ENCODE measurements around the gene MAOA.

DNA sequence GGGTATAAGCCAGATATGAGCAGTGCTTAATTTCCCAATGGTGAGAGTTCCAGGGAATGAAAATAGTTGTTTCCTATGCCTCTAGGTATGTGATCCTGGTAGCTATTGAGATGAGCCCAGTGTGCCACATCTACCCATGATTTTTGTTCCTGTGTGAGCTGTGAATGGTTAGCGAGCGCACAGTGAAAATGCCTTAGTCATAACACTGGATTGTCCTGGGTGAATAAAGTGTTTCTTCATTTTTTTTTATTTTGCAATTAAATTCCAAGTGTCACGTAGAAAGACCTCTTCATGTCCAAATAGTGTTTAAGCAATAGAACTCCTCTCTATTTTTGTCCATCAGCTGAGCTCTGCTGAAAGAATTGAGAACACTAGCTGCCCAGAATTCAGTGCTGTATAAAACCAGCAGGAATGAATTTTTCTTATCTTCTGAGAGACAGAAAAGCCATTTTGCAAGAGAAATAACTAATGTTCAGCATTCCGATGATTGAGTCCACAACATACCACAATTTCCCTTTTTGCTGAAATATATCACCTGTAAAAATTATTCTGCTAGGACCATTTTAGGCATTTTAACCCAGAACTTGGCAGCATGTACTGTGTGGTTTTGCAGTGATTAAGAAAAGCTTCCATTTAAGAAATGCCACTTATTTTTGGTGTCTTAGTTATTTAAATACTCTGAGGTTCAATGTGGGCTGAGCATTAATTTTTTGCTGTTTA is 5.6 kb downstream of the MAOA start:
- TF ChIP-seq, protein P1, sequence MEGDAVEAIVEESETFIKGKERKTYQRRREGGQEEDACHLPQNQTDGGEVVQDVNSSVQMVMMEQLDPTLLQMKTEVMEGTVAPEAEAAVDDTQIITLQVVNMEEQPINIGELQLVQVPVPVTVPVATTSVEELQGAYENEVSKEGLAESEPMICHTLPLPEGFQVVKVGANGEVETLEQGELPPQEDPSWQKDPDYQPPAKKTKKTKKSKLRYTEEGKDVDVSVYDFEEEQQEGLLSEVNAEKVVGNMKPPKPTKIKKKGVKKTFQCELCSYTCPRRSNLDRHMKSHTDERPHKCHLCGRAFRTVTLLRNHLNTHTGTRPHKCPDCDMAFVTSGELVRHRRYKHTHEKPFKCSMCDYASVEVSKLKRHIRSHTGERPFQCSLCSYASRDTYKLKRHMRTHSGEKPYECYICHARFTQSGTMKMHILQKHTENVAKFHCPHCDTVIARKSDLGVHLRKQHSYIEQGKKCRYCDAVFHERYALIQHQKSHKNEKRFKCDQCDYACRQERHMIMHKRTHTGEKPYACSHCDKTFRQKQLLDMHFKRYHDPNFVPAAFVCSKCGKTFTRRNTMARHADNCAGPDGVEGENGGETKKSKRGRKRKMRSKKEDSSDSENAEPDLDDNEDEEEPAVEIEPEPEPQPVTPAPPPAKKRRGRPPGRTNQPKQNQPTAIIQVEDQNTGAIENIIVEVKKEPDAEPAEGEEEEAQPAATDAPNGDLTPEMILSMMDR (conservative IDR thresholded peaks at IDR 0.05 in 1 of 2, IDR thresholded peaks at IDR 0.05 in 1 of 2; ENCODE audit: extremely low read depth in 1 of 2, insufficient read depth in 1 of 2, low read depth in 1 of 2, low read length in 2 of 2): no peak
- TF ChIP-seq EZH2 (IDR thresholded peaks at IDR 0.05; ENCODE audit: borderline replicate concordance, low read length): no peak
